Measurements from ENCODE around the gene ENC1. TPM values are rescaled to one million over a fixed set of nuclear protein-coding genes. Genes with fewer than 3 reads are reported as not detected.

Gene ENC1
- total RNA-seq, 1 donor: 72.1 TPM

DNA sequence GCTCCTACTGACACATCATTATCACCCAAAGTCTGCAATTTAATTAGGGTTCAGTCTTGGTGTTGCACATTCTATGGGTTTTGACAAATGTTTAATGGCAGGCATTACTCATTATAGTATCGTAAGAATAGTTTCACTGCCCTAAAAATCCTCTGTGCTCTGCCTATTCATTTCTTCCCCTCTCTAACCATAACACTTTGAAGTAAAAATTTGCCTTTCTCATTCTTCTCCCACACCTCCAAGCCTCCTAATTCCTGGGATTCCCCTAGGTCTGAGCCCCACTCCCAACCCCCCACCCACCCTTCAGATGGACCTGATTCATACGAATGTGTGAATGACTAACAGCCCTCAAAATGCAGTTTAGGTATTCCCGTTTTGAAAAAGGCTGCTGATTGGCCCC, 18.4 kb downstream of the ENC1 start:
- no peak overlapping the region for H3K4me3 ChIP-seq (ENCODE audit: low read depth, low read length)
- TF ChIP-seq, protein P1, sequence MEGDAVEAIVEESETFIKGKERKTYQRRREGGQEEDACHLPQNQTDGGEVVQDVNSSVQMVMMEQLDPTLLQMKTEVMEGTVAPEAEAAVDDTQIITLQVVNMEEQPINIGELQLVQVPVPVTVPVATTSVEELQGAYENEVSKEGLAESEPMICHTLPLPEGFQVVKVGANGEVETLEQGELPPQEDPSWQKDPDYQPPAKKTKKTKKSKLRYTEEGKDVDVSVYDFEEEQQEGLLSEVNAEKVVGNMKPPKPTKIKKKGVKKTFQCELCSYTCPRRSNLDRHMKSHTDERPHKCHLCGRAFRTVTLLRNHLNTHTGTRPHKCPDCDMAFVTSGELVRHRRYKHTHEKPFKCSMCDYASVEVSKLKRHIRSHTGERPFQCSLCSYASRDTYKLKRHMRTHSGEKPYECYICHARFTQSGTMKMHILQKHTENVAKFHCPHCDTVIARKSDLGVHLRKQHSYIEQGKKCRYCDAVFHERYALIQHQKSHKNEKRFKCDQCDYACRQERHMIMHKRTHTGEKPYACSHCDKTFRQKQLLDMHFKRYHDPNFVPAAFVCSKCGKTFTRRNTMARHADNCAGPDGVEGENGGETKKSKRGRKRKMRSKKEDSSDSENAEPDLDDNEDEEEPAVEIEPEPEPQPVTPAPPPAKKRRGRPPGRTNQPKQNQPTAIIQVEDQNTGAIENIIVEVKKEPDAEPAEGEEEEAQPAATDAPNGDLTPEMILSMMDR (IDR thresholded peaks at IDR 0.05; ENCODE audit: insufficient read depth, low read depth, low read length): no peak
- DNase-seq (ENCODE audit: low read depth): no peak

DNA sequence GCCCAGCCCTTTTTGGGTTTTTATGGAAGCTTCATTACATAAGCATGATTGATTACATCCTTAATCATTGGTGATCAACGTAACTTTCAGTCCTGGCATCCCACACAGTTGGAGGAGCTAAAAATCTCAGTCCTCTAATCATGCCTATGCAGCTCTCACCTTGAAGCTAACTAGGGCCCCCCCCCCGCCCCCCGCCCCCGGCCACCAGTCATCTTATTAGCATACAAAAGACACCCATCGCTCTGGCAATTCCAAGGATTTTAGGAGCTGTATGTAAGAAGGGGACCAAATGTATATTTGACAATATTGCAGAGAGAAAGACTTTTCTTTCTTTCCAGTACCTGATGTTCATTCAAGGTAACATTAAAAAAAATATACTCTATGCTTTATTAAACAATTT, 19.0 kb downstream of the ENC1 start:
- TF ChIP-seq, protein P1 (IDR thresholded peaks at IDR 0.05; ENCODE audit: insufficient read depth, low read depth, low read length): no peak
- no peak for DNase-seq (ENCODE audit: low read depth)

DNA sequence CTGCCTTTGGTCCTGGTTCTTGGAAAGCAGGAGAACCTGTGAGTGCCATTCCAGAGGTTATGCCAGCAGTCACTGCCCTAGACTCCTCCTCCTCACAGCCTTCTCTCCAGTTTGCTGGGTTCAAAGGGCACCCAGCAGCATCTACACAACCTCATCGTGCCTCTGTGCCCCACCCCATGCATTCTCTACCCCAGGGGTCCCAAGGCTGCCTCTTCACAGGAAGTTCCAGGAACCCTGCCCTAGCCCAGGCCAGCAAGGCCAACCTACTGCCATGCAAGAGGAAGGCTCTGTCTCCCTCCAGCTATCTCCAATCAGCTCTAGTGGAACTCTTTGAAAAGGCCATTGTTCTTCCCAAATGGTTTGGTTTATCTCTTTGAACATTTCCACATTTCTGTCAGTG, 21.2 kb downstream of the ENC1 start:
- DNase-seq (ENCODE audit: low read depth): no peak
- TF ChIP-seq, protein P1 (IDR thresholded peaks at IDR 0.05; ENCODE audit: insufficient read depth, low read depth, low read length): no peak

More for the DNA sequence above, 19.0 kb downstream of the ENC1 start:
- no peak overlapping the region for H3K4me3 ChIP-seq (ENCODE audit: low read depth, low read length)

DNA sequence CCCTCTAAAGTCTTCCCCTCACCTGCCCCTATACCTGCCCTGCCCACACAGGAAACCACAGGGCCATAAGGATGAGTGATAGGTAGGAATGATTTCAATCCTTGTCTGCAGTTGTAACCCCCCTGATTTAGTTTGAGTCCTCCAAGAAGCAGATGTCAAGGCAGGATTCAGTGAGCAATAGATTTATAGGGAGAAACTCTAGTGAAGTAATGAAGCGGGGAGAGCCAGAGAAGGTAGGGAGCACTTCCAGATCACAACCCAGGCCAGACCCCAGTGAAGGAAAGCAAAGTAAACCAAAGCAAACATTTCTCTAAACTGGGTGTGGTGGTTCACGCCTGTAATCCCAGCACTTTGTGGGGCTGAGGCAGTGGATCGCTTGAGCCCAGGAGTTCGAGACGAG, 22.4 kb downstream of the ENC1 start:
- TF ChIP-seq, protein P1 (IDR thresholded peaks at IDR 0.05; ENCODE audit: insufficient read depth, low read depth, low read length): no peak
- no peak overlapping the region for H3K4me3 ChIP-seq (ENCODE audit: low read depth, low read length)
- no peak for DNase-seq (ENCODE audit: low read depth)

More for the DNA sequence above, 21.2 kb downstream of the ENC1 start:
- no peak overlapping the region for H3K4me3 ChIP-seq (ENCODE audit: low read depth, low read length)

DNA sequence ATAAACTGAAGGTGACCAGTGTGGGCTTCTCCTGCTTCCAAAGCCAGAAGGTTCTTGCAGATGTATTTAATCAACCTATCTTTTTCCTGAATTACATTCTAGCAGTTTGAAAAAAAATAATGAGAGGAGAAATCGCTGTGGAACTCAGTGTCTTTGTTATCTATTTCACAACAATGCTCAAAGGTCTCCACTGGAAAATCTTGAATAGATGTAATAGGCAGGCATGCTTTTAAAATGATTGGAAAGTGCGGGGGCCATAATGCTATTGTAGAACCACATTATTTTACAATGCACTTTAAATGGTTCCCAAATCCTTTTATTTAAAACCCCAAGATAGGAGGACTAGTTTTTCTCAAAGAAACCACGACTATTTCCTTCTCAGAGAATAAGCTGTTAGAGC, 23.3 kb downstream of the ENC1 start:
- DNase-seq (ENCODE audit: low read depth): no peak
- no peak overlapping the region for H3K4me3 ChIP-seq (ENCODE audit: low read depth, low read length)
- TF ChIP-seq, protein P1 (IDR thresholded peaks at IDR 0.05; ENCODE audit: insufficient read depth, low read depth, low read length): no peak

DNA sequence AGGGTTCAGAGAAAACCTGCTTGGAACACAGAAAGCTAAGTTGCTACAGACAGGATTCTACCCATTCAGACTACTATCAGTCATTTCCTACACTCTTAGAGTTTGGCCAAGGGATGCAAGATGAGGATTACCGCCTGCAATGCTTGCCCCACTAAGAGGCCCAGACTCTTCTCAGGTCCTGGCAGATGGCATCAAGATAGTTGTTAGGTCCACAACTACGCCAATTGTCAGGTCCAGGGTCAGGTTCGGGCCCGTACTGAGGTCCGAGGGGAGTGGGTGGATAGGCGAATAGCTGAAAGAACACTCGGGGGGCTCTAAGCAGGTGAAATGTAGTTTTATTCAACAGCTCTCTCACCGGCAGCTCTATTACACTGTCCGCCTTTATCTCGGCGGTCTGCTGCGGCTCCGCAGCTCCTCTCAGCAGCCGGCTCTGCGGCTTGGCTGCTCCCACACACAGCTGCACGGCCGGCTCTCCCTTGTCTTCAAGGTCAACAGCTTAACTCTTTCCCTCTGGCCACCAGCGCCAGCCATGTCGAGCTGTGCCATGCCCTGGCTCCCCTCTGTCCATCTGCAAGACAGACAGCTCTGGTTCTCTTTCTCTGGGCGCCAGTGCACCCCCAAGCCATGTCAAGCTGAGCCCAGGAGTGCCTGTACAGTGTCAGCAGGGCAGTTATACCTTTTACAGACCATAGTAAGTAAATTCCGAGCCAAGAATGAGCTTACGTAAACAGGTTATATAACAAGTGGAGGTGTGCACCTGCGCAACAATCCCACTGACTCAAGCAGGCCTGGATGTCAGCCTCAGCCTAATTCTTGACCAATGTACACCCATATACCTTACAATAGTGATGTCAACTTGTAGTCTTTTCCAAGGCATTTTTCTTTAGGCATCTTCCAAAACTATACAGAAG, 24.0 kb downstream of the ENC1 start:
- no peak overlapping the region for H3K4me3 ChIP-seq (ENCODE audit: low read depth, low read length)
- TF ChIP-seq, protein P1 (IDR thresholded peaks at IDR 0.05; ENCODE audit: insufficient read depth, low read depth, low read length): no peak
- DNase-seq (ENCODE audit: low read depth): peak; percentile 9

Data from fibroblast of villous mesenchyme (primary cell).